ENCODE measurements around the gene NIPSNAP3A. TPM values are rescaled to one million over a fixed set of nuclear protein-coding genes. Genes with fewer than 3 reads are reported as not detected.

Gene NIPSNAP3A
- total RNA-seq, 1 donor from 2014 or later = 25.6 TPM

DNA sequence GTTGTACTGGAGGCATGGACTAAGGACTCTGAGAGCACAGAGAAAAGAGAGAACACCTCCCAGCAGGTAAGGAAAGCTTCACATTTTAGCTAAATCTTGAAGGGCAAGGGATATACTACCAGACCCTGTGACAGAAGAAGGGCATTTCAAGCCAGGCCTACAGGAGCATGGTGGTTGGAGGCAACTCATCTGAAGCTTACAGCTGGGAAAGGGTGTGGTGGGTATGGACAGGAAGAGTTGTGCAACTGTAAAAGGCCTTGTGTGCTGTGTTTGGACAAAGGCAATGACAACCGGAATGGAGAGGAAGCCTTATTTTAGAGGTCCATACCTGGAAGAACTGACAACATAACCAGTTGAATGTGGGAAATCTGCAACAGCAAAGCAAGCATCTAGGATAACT is 47.6 kb downstream of the NIPSNAP3A start:
- no peak for DNase-seq
- H3K4me3 ChIP-seq = no peak overlapping the region
- ATAC-seq = peak; percentile 26 to 56
- peaks cover 7% of the 10 kb centered on the region for H3K4me1 ChIP-seq
- no peak overlapping the region for H3K27ac ChIP-seq
- no peaks in the 10 kb centered on the region for H3K27me3 ChIP-seq (ENCODE audit: low read depth)
- TF ChIP-seq, protein P1, sequence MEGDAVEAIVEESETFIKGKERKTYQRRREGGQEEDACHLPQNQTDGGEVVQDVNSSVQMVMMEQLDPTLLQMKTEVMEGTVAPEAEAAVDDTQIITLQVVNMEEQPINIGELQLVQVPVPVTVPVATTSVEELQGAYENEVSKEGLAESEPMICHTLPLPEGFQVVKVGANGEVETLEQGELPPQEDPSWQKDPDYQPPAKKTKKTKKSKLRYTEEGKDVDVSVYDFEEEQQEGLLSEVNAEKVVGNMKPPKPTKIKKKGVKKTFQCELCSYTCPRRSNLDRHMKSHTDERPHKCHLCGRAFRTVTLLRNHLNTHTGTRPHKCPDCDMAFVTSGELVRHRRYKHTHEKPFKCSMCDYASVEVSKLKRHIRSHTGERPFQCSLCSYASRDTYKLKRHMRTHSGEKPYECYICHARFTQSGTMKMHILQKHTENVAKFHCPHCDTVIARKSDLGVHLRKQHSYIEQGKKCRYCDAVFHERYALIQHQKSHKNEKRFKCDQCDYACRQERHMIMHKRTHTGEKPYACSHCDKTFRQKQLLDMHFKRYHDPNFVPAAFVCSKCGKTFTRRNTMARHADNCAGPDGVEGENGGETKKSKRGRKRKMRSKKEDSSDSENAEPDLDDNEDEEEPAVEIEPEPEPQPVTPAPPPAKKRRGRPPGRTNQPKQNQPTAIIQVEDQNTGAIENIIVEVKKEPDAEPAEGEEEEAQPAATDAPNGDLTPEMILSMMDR (IDR thresholded peaks at IDR 0.05) = no peak
- H3K36me3 ChIP-seq = peaks cover 98% of the 10 kb centered on the region
- intact Hi-C loops (cut with DNase I) = no loop called here
- H3K9me3 ChIP-seq = no peaks in the 10 kb centered on the region

DNA sequence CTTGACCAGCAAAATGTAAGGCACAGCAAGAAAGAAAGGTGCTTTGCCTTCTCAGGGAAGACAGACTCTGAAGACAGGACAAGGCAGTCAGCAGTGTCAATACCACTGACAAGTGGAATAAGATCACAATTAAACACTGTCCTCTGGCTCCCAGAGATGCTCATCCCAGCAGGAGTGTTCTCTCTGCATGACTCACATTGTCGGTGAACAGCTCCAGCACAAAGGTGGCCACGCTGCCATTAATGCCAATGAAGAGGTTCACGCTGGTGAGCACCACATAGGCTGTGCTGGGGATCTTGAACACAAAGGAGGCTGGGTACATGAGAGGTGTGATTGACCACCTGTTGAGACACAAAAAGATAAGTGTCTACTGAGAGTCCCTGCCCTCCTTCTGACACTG is 48.4 kb downstream of the NIPSNAP3A start:
- no peaks in the 10 kb centered on the region for H3K9me3 ChIP-seq
- intact Hi-C loops (cut with DNase I) = no loop called here

DNA sequence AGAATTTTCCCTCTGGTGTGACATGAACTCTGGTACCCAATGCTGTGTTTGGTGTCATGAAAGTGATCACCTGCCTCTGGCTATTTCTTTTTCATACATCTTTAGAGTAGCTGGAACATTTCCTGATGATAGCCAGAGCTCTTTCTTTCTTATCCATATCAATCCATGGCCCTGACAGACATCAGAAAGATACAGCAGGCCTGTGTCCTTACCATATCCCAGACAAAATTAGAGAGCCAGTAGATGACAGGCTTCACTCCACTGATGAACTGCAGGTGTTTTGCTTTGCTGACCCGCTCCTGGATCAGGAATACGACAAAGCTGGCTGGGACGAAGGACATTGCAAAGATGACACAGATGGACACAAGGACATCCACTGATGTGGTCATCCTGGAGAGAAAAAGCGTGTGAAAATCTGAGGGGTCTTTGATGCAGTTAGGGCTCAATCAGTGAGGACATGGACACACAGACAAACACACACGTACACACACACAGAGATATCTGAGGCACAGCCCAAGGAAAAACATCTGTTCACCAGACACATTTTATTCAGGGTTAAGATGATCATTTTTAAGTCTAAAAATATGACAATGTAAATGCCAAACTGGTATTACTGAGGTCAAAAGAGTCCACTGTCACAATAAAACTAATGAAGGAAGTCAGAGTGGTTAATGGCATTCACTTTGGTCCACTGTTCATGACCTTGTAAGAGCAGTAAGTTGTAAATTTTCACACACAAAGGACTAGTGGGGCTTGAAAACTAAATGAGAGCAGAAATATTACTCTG is 50.9 kb downstream of the NIPSNAP3A start:
- Histone ChIP-seq H3K4me3 (no peak overlapping the region), H3K27ac (no peak overlapping the region), H3K36me3 (peaks cover 98% of the 10 kb centered on the region), H3K4me1 (peaks cover 7% of the 10 kb centered on the region), H3K27me3 (ENCODE audit: low read depth) (no peaks in the 10 kb centered on the region), H3K9me3 (no peaks in the 10 kb centered on the region)
- intact Hi-C loops (cut with DNase I) = no loop called here
- DNase-seq (no peak), ATAC-seq (no peak)
- TF ChIP-seq, protein P1 (IDR thresholded peaks at IDR 0.05) = no peak

More for the DNA sequence above, 48.4 kb downstream of the NIPSNAP3A start:
- H3K4me3 ChIP-seq = no peak overlapping the region
- ATAC-seq (no peak), DNase-seq (no peak)
- peaks cover 7% of the 10 kb centered on the region for H3K4me1 ChIP-seq
- no peak overlapping the region for H3K27ac ChIP-seq
- H3K36me3 ChIP-seq = peaks cover 98% of the 10 kb centered on the region
- TF ChIP-seq, protein P1 (IDR thresholded peaks at IDR 0.05) = no peak
- no peaks in the 10 kb centered on the region for H3K27me3 ChIP-seq (ENCODE audit: low read depth)

DNA sequence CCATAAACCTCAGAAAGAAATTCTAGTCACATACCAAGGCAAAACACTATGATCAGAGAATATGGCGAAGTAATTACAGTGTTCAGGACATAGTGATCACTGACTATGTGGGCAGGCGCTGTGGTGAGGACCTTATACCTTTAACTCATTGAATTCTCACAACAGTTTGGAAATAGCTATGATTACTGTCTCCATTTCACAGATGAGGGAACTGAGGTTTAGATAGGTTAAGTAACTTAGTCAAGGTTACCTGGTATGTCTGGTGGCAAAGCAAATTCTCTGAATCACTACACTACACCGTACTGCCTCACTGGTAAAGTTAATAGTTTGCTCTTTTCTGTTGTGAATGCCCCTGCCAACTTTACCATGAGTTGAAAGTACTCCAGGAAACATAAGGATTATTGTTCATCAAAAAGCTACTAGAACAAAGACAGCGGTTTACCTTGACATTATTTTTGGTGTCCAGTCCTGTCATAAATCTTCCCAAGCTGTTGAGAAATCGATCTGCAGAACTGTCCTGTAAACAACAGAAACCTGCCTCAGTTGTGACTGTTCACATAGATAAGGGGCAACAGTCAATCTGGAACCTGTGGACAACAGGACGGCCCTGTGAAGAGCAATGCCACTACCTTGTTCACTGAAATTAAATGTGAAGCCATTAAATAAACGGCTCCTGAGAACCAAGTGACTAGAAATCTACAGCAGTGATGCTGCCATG is 52.7 kb downstream of the NIPSNAP3A start:
- H3K27me3 ChIP-seq (ENCODE audit: low read depth) = no peaks in the 10 kb centered on the region
- H3K4me1 ChIP-seq = peaks cover 3% of the 10 kb centered on the region
- H3K4me3 ChIP-seq = no peak overlapping the region
- intact Hi-C loops (cut with DNase I) = no loop called here
- H3K36me3 ChIP-seq = peaks cover 98% of the 10 kb centered on the region
- TF ChIP-seq, protein P1 (IDR thresholded peaks at IDR 0.05) = no peak
- no peak for ATAC-seq
- no peak for DNase-seq
- no peaks in the 10 kb centered on the region for H3K9me3 ChIP-seq
- H3K27ac ChIP-seq = no peak overlapping the region

DNA sequence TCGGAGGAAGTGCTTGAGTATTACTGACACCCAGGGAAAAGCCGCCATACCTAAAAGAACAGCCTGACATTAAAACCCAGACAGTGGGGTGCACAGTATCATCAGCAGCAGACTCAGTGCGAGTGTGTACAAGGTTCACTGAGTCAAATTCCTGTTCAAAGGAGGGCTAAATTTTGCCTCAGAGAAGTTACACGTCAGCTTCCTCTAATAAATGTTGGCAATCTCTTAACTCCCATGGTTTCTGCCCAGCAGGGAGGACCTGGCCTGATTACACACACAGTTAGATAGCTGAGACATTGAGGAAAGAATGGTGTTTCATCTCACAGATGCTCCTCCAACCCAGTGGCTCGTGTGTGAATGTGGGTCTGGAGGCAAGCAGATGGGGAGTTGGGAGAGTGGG is 54.6 kb downstream of the NIPSNAP3A start:
- intact Hi-C loops (cut with DNase I) = no loop called here
- TF ChIP-seq, protein P1 (IDR thresholded peaks at IDR 0.05) = no peak
- peaks cover 98% of the 10 kb centered on the region for H3K36me3 ChIP-seq
- no peak for DNase-seq
- H3K4me1 ChIP-seq = no peaks in the 10 kb centered on the region
- H3K27ac ChIP-seq = no peak overlapping the region
- no peak for ATAC-seq
- H3K4me3 ChIP-seq = no peak overlapping the region
- H3K9me3 ChIP-seq = no peaks in the 10 kb centered on the region
- H3K27me3 ChIP-seq (ENCODE audit: low read depth) = no peaks in the 10 kb centered on the region
